Naive thymus-derived CD4-positive, alpha-beta T cell (primary cell): ENCODE measurements around the gene BRINP3. TPM values are rescaled to one million over a fixed set of nuclear protein-coding genes. Genes with fewer than 3 reads are reported as not detected.

Experiments
- ATAC-seq: fragments of 150-1000 bp; cut with Tn5 transposase; 2 replicates; pipeline ENCODE4 v1.10.0; 2021; ENCODE audit warnings: mild to moderate bottlenecking, moderate library complexity
- CTCF ChIA-PET: fragments of 350-600 bp; sonication (Branson Sonifier 250); formaldehyde crosslinking; loops from one replicate; lab custom pipeline; 2021; ENCODE audit warnings: antibody characterized with exemption; lab: Charles Lee
- POLR2A ChIA-PET: fragments of 350-600 bp; sonication (Branson Sonifier 250); formaldehyde crosslinking; loops from one replicate; lab custom pipeline; 2021; ENCODE audit warnings: antibody characterized with exemption, inconsistent platforms; lab: Charles Lee
- DNase-seq, 9 donors: peaks; one replicate each; pipeline versions ENCODE4 v3.0.0 to v3.0.0-alpha.2; 2020 to 2022; ENCODE audit warnings: mixed read lengths in 1 of 9
- H3K27ac ChIP-seq: one replicate; pipeline ENCODE4 v1.7.0; 2013; ENCODE audit warnings: mild to moderate bottlenecking, low read depth, low read length, moderate library complexity
- H3K27me3 ChIP-seq, 2 donors: one replicate each; pipeline ENCODE4 v1.7.0; 2013; ENCODE audit warnings: low read length in 2 of 2, mild to moderate bottlenecking in 2 of 2, moderate library complexity in 2 of 2; ENCODE audit not compliant: control insufficient read depth in 2 of 2, insufficient read depth in 2 of 2
- H3K36me3 ChIP-seq, 3 experiments: 1 replicate in 2 of 3; 2 replicates in 1 of 3; pipeline ENCODE4 v1.7.0; 2013; ENCODE audit warnings: low read length in 3 of 3, mild to moderate bottlenecking in 3 of 3, moderate library complexity in 1 of 3; ENCODE audit not compliant: insufficient read depth in 3 of 3, control insufficient read depth in 2 of 3
- H3K4me1 ChIP-seq, 2 donors: one replicate each; pipeline ENCODE4 v1.7.0; 2013; ENCODE audit warnings: low read length in 2 of 2, mild to moderate bottlenecking in 2 of 2, moderate library complexity in 1 of 2; ENCODE audit not compliant: control insufficient read depth in 2 of 2, insufficient read depth in 2 of 2
- H3K4me3 ChIP-seq: 2 replicates; pipeline ENCODE4 v1.7.0; 2013; ENCODE audit warnings: mild to moderate bottlenecking, low read length
- H3K9me3 ChIP-seq, 3 experiments: 1 replicate in 2 of 3; 2 replicates in 1 of 3; pipeline ENCODE4 v1.7.0; 2013; ENCODE audit warnings: low read length in 3 of 3; ENCODE audit not compliant: control insufficient read depth in 2 of 3
- H3K27ac Mint-ChIP-seq, 9 donors: one replicate each; pipeline ENCODE4 v1.8.0; 2020 to 2022; ENCODE audit warnings: mixed read lengths in 9 of 9, mild to moderate bottlenecking in 8 of 9, moderate library complexity in 5 of 9, inconsistent platforms in 2 of 9
- H3K27me3 Mint-ChIP-seq, 5 donors: one replicate each; pipeline ENCODE4 v1.8.0; 2021 to 2022; ENCODE audit warnings: mixed read lengths in 5 of 5, mild to moderate bottlenecking in 1 of 5
- H3K36me3 Mint-ChIP-seq, 5 donors: one replicate each; pipeline ENCODE4 v1.8.0; 2020 to 2022; ENCODE audit warnings: mixed read lengths in 5 of 5, mild to moderate bottlenecking in 3 of 5, inconsistent platforms in 1 of 5
- H3K4me1 Mint-ChIP-seq, 7 donors: one replicate each; pipeline ENCODE4 v1.8.0; 2020 to 2022; ENCODE audit warnings: mixed read lengths in 7 of 7, mild to moderate bottlenecking in 3 of 7, inconsistent platforms in 1 of 7
- H3K4me3 Mint-ChIP-seq, 10 donors: one replicate each; pipeline ENCODE4 v1.8.0; 2020 to 2022; ENCODE audit warnings: mild to moderate bottlenecking in 10 of 10, mixed read lengths in 10 of 10, moderate library complexity in 6 of 10, inconsistent platforms in 2 of 10
- H3K9me3 Mint-ChIP-seq, 11 donors: one replicate each; pipeline ENCODE4 v1.8.0; 2020 to 2022; ENCODE audit warnings: mixed read lengths in 11 of 11, mild to moderate bottlenecking in 4 of 11, inconsistent platforms in 1 of 11, moderate library complexity in 1 of 11
- intact Hi-C, 2 donors: fragments of 100-400 bp; cut with micrococcal nuclease; formaldehyde crosslinking; loops; one replicate each; pipeline ENCODE4 v1.15.1; 2023
- polyA plus RNA-seq, 2 donors: library from polyadenylated mRNA; unstranded; fragments of 300-500 nt; fragmentation: Illumina TruSeq; gene quantifications; one replicate each; pipeline ENCODE4 v1.2.3, GENCODE V29; 2021
- total RNA-seq, 6 experiments: library from RNA in 5 of 6; stranded (reverse) in 5 of 6; gene quantifications; 1 replicate in 5 of 6; 2 replicates in 1 of 6; pipeline ENCODE4 v1.2.3 and lab custom pipeline; 2021 to 2026

The BRINP3 gene
- total and polyA plus RNA-seq, 7 experiments from 2014 or later = not detected

DNA sequence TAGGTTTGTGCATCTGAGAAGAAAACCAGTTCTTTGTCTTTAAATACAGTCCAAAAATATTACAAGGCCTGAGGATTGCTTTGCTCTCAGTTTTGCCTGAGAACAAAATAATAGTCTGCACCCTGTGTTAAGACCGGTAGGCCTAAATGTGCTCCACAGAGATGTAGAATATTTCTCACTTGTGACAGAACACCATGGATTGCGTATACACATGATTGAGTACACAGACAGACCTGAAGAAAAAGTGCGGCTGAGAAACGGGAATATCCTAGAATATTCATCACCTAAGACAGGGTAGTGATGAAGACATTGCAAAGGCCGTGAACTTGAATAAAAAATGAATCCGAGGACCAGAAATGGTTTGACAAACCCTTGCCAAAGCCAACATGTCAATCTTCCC is 155.4 kb downstream of the BRINP3 start:
- CTCF ChIA-PET = no interaction called here
- intact Hi-C loops = no loop called here
- Mint-ChIP-seq H3K4me3 (no peak overlapping the region), H3K9me3 (peaks cover 1 to 12% (median 4%) of the 10 kb centered on the region in 11 donors), H3K27ac (no peak overlapping the region), H3K27me3 (no peaks in the 10 kb centered on the region), H3K36me3 (no peaks in the 10 kb centered on the region), H3K4me1 (no peaks in the 10 kb centered on the region)
- H3K9me3 ChIP-seq = no peaks in the 10 kb centered on the region
- no peak for ATAC-seq
- H3K27ac ChIP-seq = no peak overlapping the region
- no peaks in the 10 kb centered on the region for H3K36me3 ChIP-seq
- DNase-seq = no peak
- H3K4me3 ChIP-seq = no peak overlapping the region
- POLR2A ChIA-PET = no interaction called here
- H3K27me3 ChIP-seq = no peaks in the 10 kb centered on the region
- no peaks in the 10 kb centered on the region for H3K4me1 ChIP-seq

DNA sequence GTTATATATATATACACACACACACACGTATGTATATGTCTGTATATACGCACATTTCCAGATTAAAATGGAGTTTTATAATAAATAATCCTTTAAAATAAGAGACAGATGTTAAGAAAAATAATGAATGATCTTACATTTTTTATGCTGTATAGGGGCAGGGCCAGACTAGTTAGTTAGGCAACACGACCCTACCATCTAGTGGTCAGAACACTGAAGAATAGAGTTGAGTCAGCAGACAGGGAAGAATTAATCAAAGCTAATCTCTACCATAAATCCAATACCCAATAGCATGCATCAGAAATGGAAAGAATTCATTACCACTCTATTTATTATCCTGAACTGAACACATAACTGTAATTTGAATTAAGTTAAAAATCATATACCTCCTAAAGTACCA is 156.7 kb downstream of the BRINP3 start:
- no peaks in the 10 kb centered on the region for H3K27me3 ChIP-seq
- Mint-ChIP-seq H3K9me3 (peaks cover 0 to 6% (median 4%) of the 10 kb centered on the region in 11 donors), H3K4me3 (no peak overlapping the region), H3K27ac (no peak overlapping the region), H3K36me3 (no peaks in the 10 kb centered on the region), H3K4me1 (no peaks in the 10 kb centered on the region), H3K27me3 (no peaks in the 10 kb centered on the region)
- no peaks in the 10 kb centered on the region for H3K9me3 ChIP-seq
- ATAC-seq (no peak), DNase-seq (no peak)
- intact Hi-C loops = no loop called here
- no peaks in the 10 kb centered on the region for H3K4me1 ChIP-seq
- H3K4me3 ChIP-seq = no peak overlapping the region
- ChIA-PET POLR2A (no interaction called here), CTCF (no interaction called here)
- no peak overlapping the region for H3K27ac ChIP-seq
- no peaks in the 10 kb centered on the region for H3K36me3 ChIP-seq

DNA sequence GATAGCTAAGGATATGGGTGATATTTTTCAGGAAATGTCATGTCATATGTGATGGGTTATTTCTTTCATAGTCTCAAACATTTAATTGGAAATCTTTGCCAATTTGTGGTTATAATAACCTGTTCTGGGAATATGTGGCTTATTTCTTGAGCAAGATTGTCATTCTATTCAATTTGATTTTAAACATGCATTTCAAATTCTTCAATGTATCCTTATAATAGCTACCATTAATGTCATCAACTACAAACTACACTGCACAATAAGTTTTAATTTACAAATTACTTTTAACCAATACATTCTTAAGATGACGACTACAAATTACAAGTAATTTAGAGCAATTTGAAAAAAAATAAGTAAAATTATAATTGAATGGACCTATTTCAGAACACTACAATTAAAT is 164.9 kb downstream of the BRINP3 start:
- Mint-ChIP-seq H3K4me3 (no peak overlapping the region), H3K4me1 (no peaks in the 10 kb centered on the region), H3K27me3 (no peaks in the 10 kb centered on the region), H3K36me3 (no peaks in the 10 kb centered on the region), H3K9me3 (peaks cover 0 to 24% (median 4%) of the 10 kb centered on the region in 11 donors), H3K27ac (no peak overlapping the region)
- ATAC-seq (no peak), DNase-seq (no peak)
- ChIA-PET POLR2A (no interaction called here), CTCF (no interaction called here)
- no peak overlapping the region for H3K4me3 ChIP-seq
- H3K36me3 ChIP-seq = no peaks in the 10 kb centered on the region
- intact Hi-C loops = no loop called here
- H3K4me1 ChIP-seq = no peaks in the 10 kb centered on the region
- H3K27me3 ChIP-seq = no peaks in the 10 kb centered on the region
- no peak overlapping the region for H3K27ac ChIP-seq
- no peaks in the 10 kb centered on the region for H3K9me3 ChIP-seq

DNA sequence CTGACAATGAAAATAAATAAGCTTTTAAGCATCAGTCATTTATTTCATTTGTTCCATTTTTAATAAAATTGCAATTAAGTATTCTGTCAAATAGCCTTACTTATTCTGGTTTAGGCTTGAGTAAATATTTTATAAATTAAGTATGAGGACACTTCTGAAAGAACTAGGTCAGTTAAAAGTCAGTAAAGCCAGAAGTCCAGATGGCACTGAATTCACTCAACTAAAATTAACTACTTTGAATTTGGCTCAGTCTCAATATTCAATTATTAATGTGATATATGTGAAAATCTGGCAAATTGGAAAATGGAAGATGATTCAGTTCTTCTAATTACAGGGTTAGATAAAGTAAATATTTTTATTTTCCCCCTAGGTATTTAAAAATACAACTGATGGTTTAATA is 174.2 kb downstream of the BRINP3 start:
- POLR2A ChIA-PET = no interaction called here
- DNase-seq (no peak), ATAC-seq (no peak)
- Mint-ChIP-seq H3K27me3 (no peaks in the 10 kb centered on the region), H3K9me3 (peaks cover 0 to 27% (median 9%) of the 10 kb centered on the region in 11 donors), H3K4me3 (no peak overlapping the region), H3K27ac (no peak overlapping the region), H3K36me3 (no peaks in the 10 kb centered on the region), H3K4me1 (no peaks in the 10 kb centered on the region)
- Histone ChIP-seq H3K36me3 (no peaks in the 10 kb centered on the region), H3K27me3 (no peaks in the 10 kb centered on the region), H3K4me3 (no peak overlapping the region), H3K27ac (no peak overlapping the region), H3K4me1 (no peaks in the 10 kb centered on the region), H3K9me3 (no peaks in the 10 kb centered on the region)
- CTCF ChIA-PET = no interaction called here
- intact Hi-C loops = no loop called here

DNA sequence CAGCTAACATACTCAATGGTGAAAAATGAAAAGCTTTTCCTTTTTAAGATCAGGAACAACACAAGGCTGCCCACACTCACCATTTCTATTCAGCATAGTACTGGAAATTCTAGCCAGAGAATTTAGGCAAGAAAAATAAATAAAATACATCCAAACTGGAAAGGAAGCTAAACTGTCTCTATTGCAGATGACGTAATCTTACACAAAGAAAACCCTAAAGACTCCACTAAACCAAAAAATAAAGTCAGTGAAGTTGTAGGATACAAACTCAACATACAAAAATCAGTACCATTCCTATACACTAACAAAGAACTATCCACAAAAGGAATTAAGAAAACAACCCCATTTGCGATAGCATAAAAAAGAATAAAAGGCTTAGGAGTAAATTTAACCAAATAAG is 181.2 kb downstream of the BRINP3 start:
- no peaks in the 10 kb centered on the region for H3K9me3 ChIP-seq
- Mint-ChIP-seq H3K36me3 (no peaks in the 10 kb centered on the region), H3K27me3 (no peaks in the 10 kb centered on the region), H3K9me3 (peaks cover 2 to 38% (median 5%) of the 10 kb centered on the region in 11 donors), H3K4me1 (no peaks in the 10 kb centered on the region), H3K4me3 (no peak overlapping the region), H3K27ac (no peak overlapping the region)
- no peaks in the 10 kb centered on the region for H3K27me3 ChIP-seq
- no peak overlapping the region for H3K27ac ChIP-seq
- no peaks in the 10 kb centered on the region for H3K4me1 ChIP-seq
- CTCF ChIA-PET = no interaction called here
- no peak overlapping the region for H3K4me3 ChIP-seq
- intact Hi-C loops = no loop called here
- no peaks in the 10 kb centered on the region for H3K36me3 ChIP-seq
- no peak for DNase-seq
- POLR2A ChIA-PET = no interaction called here
- no peak for ATAC-seq

DNA sequence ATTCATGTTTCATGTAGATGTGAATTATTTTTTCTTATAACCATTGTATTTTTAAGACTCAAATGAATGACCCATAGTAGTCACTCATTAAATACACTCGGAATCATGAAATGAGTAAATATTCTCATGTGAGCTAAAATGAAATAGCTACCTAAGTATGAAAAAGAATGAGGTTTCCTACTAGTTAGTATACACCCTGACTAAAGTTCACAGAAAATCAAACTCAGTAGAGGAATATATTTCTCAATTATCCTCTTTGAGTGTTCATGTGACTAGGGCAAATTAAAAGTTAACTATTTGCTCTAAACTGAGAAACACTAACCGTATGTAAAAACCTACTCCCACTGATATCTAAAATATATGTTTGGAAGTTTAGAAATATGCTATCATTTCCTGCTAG is 187.8 kb downstream of the BRINP3 start:
- intact Hi-C loops = no loop called here
- Mint-ChIP-seq H3K4me1 (no peaks in the 10 kb centered on the region), H3K27me3 (no peaks in the 10 kb centered on the region), H3K4me3 (no peak overlapping the region), H3K9me3 (peaks cover 0 to 30% (median 6%) of the 10 kb centered on the region in 11 donors), H3K27ac (no peak overlapping the region), H3K36me3 (no peaks in the 10 kb centered on the region)
- H3K9me3 ChIP-seq = no peaks in the 10 kb centered on the region
- DNase-seq (no peak), ATAC-seq (no peak)
- H3K4me3 ChIP-seq = no peak overlapping the region
- no peaks in the 10 kb centered on the region for H3K36me3 ChIP-seq
- ChIA-PET POLR2A (no interaction called here), CTCF (no interaction called here)
- H3K27ac ChIP-seq = no peak overlapping the region
- no peaks in the 10 kb centered on the region for H3K4me1 ChIP-seq
- H3K27me3 ChIP-seq = no peaks in the 10 kb centered on the region

DNA sequence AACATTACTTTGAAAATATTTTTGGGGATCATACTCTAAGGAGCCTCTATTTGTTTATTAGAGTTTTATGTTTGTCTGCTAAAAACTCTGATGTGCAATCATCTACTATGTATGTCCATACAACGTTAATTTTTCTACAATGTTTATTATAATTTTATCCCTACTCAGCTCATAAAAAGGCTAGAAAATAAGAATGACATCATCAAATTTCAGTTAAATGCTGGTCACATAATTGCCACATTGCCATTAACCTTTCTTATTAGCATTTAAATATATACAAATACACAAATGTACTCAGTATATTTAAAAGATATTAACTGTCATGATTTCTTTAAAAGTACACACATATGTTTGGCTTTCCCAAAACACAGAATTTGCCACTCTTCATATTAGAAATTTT is 191.6 kb downstream of the BRINP3 start:
- Mint-ChIP-seq H3K27me3 (no peaks in the 10 kb centered on the region), H3K27ac (no peak overlapping the region), H3K4me1 (no peaks in the 10 kb centered on the region), H3K36me3 (no peaks in the 10 kb centered on the region), H3K9me3 (peaks cover 0 to 15% (median 2%) of the 10 kb centered on the region in 11 donors), H3K4me3 (no peak overlapping the region)
- ChIA-PET POLR2A (no interaction called here), CTCF (no interaction called here)
- no peaks in the 10 kb centered on the region for H3K9me3 ChIP-seq
- no peaks in the 10 kb centered on the region for H3K4me1 ChIP-seq
- no peak overlapping the region for H3K4me3 ChIP-seq
- no peak overlapping the region for H3K27ac ChIP-seq
- DNase-seq (no peak), ATAC-seq (no peak)
- no peaks in the 10 kb centered on the region for H3K27me3 ChIP-seq
- intact Hi-C loops = no loop called here
- no peaks in the 10 kb centered on the region for H3K36me3 ChIP-seq
